KOPT-K1 (cell line): Measurements from ENCODE around the gene ALLC.

Experiments
- H3K27ac ChIP-seq: fragments of 200-600 bp; sonication (generic); 2 replicates; pipeline ENCODE4 v1.5.1; 2016; ENCODE audit warnings: antibody characterized with exemption, mild to moderate bottlenecking, low read depth, low read length; ENCODE audit not compliant: poor library complexity, severe bottlenecking
- H3K36me3 ChIP-seq: fragments of 200-600 bp; sonication (generic); 2 replicates; pipeline ENCODE4 v1.5.1; 2017; ENCODE audit warnings: antibody characterized with exemption, mild to moderate bottlenecking, low read length, moderate library complexity; ENCODE audit not compliant: insufficient read depth
- H3K9me3 ChIP-seq: fragments of 200-600 bp; sonication (generic); 2 replicates; pipeline ENCODE4 v1.5.1; 2017; ENCODE audit warnings: antibody characterized with exemption, low read length, mild to moderate bottlenecking; ENCODE audit not compliant: insufficient read depth, poor library complexity, severe bottlenecking

ALLC gene

DNA sequence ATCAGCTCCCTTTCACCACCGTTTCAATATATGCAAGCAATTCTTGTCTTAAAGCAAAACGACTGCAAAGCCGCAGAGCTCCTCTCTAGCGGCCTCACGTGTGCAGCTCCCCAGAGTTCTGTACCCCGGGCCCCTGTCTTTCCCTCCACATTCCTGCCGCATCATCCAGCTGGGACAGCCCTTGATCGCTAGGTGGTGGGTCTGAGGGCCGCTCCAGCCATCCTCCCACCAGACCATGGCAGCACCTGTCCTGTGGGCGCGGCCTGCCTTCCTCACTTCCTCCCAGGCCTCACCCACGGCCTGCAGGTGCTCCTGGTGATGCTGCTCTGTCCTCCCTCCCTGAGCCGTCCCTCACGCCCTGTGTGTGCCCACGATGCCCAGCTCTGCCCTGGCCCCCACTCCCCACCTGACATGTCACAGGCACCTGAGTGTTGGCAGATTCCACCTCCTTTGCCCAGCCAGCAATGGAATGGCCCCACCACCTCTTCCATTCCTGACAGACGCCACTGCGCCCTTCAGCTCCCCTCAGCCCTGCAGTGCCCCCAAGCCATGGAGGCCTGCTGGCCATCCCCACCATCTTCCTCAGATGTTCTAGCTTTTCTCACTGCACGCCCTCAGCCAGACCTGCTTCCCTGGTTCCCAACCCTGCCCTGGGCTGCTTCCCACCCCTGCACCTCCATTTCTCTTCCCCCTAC, 15.3 kb upstream of the ALLC start:
- Histone ChIP-seq H3K36me3 (no peaks in the 10 kb centered on the region), H3K9me3 (no peaks in the 10 kb centered on the region), H3K27ac (no peak overlapping the region)

GRCh38 chr2:3643371-3644245, 14.4 kb upstream of the ALLC start:
- H3K36me3 ChIP-seq = no peaks in the 10 kb centered on the region
- no peaks in the 10 kb centered on the region for H3K9me3 ChIP-seq
- no peak overlapping the region for H3K27ac ChIP-seq

DNA sequence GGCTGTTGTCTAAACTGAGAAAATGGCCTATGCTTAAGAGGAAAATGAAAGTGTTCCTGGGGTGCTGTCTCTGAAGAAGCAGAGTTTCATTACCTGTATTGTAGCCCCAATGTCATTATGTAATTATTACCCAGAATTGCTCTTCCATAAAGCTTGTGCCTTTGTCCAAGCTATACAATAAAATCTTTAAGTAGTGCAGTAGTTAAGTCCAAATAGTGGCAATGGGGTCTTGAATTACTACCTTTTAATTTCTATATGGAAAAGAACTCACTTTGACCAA, 13.8 kb upstream of the ALLC start:
- no peaks in the 10 kb centered on the region for H3K9me3 ChIP-seq

DNA sequence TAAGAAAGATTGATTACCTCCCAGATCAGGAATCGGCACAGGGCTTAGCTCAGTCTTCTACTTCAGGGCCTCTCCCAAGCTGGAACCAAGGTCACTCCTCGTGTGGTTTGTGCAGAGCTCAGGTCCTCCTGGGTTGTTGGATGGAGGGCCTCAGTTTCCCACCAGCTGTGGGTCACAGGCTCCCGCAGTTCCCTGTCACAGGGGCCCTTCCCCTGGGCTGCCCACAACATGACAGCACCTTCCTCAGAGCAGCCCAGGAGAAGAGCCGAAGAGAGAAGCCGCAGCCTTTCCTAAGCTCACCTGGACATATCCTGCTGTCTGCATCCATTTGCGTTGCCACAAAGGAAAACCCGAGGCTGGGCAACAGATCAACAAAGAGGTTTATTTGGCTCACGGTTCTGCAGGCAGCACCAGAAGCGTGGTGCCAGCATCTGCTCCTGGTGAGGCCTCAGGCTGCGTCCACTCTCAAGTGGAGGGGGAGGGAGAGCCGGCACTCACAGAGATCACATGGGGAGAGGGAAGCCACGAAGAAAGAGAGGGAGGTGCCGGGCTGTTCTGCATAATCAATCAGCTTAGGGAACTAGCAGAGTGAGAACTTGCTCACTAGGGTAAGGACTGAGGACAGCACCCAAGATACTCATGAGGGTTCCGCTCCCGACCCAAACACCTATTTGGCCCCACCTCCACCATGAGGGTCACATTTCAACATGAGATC, 13.0 kb upstream of the ALLC start:
- H3K36me3 ChIP-seq = no peaks in the 10 kb centered on the region

More for the DNA sequence above, 13.8 kb upstream of the ALLC start:
- H3K36me3 ChIP-seq = no peaks in the 10 kb centered on the region
- no peak overlapping the region for H3K27ac ChIP-seq

GRCh38 chr2:3645745-3646389, 12.1 kb upstream of the ALLC start:
- H3K36me3 ChIP-seq = no peaks in the 10 kb centered on the region
- no peak overlapping the region for H3K27ac ChIP-seq
- H3K9me3 ChIP-seq = no peaks in the 10 kb centered on the region

More for the DNA sequence above, 13.0 kb upstream of the ALLC start:
- Histone ChIP-seq H3K27ac (no peak overlapping the region), H3K9me3 (no peaks in the 10 kb centered on the region)

DNA sequence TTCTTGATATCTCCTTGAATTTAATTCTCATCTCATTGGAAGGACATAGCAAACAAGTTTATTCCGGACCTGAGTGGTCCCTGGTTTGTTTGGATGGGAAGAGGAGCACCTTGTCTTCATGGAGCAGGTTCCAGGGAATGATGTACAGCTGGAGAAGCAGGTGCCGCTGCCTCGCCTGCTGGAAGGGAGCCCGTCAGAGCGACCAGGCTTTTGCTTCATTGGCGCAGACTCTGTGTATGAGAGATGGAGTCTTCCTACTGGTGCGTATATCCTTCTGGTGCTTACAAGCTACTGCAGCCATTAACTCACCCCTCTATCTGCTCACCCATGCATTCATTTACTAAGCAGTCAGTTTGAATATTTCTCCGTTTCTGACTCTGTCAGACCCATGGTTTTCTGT, 11.6 kb upstream of the ALLC start:
- no peaks in the 10 kb centered on the region for H3K36me3 ChIP-seq
- H3K9me3 ChIP-seq = no peaks in the 10 kb centered on the region
- H3K27ac ChIP-seq = no peak overlapping the region

DNA sequence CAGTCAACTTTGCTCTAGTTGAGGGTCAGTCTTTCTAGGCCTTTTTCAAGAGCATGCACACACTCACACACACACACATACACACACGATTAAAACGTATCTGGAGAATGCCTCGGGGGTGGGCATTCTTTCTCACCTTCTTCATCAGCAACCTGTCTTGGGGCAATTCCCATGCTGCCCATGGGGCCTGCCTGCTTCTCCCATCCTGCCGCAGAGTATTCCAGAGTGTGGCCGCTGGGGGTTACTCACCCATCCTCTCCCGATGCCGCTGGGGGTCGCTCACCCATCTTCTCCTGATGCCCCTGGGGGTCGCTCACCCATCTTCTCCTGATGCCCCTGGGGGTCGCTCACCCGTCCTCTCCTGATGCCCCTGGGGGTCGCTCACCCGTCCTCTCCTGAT, 10.8 kb upstream of the ALLC start:
- Histone ChIP-seq H3K36me3 (no peaks in the 10 kb centered on the region), H3K27ac (no peak overlapping the region)

DNA sequence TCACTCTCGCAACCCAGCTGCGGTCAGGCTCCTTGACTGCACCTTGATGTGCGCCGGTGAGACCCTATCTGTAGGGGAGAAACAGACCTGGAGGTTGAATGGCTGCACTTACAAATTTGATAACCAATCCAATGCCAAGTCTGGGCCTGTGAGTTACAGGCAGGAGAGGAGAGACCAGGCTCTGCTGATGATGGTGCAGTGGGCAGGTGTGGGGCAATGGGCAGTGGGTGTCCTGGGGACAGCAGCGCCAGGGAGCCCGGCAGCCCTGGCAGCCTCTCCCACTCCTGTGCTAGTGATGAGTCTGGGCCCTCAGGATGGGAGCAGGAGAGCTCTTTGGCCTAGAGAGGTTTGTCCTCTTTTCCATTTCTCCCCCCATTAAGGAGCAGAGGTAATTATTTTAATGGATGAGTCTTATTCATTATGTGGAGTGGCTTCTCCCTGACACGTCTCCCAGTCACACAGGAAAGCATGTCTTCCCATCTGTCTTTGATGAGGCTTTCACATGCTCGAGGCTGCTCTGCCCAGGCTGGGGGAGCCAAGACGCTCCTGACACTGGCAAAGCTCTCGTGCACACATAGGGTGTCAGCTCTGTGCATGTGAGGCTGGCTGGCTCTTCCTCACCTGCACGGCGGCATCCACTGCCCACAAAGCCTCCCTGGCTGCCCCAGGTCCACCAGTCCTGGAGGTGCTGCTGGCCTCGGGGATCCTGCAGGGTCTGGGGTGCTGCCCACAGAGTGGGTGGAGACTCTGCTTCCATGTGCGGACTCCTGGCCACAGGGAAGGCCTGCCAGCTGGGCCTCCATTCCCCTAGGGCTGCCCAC, 10.0 kb upstream of the ALLC start:
- Histone ChIP-seq H3K27ac (no peak overlapping the region), H3K9me3 (no peaks in the 10 kb centered on the region), H3K36me3 (no peaks in the 10 kb centered on the region)

More for the DNA sequence above, 10.8 kb upstream of the ALLC start:
- no peaks in the 10 kb centered on the region for H3K9me3 ChIP-seq

GRCh38 chr2:3648652-3649177, 9.3 kb upstream of the ALLC start:
- Histone ChIP-seq H3K9me3 (no peaks in the 10 kb centered on the region), H3K27ac (no peak overlapping the region), H3K36me3 (no peaks in the 10 kb centered on the region)

DNA sequence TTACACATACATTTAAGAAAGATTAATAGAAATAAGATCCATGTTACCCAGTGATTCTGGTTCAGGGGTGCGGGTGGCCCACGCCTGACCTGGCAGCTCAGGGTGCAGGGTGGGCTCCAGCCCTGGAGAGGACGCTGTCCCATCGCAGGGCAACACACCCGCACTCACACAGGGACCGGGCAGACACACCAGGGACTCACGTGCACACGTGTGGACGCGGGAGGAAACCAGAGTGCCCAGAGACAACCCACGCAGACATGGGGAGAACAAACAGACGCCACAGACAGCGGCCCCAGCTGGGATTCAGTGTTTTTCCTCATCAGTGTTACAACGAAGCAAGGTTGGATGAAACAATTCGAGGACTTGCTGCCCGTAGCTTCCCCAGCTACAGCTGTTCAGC, 8.4 kb upstream of the ALLC start:
- H3K9me3 ChIP-seq = no peaks in the 10 kb centered on the region
- H3K36me3 ChIP-seq = no peaks in the 10 kb centered on the region
- no peak overlapping the region for H3K27ac ChIP-seq

DNA sequence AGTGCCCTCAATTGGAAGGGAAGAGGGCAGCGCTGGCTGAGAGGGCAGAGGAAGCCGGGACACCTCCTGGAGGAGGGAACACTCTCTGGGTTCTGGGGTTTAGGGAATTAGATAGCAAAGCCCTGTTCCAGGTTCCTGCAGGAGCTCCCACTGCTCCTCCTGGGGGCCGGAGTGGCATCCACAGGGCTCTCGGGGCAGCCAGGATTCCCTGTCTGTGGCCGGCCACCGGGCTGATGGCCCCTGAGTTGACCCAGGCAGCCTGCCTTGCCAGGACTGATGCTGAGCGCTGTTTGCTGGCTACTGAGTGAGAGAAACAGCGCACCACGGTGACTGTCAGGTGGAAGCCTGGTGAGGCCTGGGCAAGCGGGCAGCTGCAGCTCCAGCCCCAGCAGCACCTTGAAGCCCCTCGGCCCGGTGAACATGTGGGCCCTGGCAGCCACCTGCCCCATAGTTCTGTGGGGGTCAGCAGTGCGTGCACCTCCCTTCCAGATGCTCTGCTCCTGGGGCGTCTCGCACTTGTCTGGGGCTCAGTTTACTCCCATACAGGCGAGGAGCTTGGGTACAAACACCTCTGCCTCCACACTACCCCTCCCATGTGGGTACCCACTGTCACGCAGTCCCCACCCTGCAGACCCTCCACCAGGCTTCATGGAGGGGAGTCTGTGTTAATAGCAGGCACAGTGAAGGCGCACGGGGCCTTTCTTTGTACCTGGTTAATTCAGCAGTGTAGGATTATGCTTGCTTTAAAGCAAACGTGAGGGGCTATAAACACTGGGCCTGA, 7.7 kb upstream of the ALLC start:
- no peaks in the 10 kb centered on the region for H3K9me3 ChIP-seq
- no peaks in the 10 kb centered on the region for H3K36me3 ChIP-seq
- no peak overlapping the region for H3K27ac ChIP-seq

DNA sequence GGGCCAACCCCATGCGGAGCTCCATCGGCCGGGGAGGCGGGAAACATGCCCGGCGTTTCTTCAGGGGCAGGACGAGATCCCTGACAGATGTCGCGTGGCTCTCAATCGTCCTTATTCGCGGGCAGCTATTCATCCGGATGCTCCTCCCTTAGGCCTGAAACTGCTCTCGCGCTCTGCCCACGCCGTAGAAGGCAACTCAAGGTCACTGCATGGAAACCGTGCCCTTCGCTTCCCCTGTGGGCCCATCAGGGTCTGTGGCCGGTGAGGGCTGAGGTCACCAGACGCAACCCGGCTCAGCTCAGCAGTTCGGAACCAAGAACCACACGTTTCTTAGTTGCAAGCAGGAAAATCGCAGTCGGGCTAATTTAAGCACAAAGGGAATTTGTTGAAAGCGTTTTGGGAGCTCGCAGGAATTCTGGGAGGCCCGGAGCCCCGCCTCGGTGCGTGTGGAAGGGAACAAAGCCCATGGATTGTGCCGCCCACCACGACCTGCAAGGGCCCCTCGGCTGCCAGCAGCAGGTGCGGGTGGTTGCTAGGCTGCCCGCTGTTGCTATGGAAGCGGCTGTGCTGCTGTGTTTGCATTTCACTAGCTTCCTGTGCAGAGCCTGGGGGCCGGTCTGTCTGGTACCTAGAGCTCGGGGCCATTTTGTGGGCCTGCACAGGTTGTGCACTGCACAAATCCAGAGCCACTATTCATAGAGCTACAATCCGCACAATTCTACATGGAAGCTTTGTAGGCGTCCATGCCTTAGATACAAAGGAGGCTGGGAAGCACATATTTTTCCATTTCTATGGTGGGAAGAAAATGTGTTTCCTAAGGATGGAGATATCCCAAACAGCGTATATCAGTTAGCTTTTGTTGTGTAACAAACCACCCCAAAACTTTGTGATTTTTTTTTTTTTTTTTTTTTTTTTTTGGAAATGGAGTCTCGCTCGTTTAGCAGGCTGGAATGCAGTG, 6.0 kb upstream of the ALLC start:
- Histone ChIP-seq H3K27ac (peak overlapping the region; percentile 52), H3K36me3 (no peaks in the 10 kb centered on the region), H3K9me3 (no peaks in the 10 kb centered on the region)
